ENCODE measurements around the gene PTPRN2. TPM values are rescaled to one million over a fixed set of nuclear protein-coding genes. Genes with fewer than 3 reads are reported as not detected.

The PTPRN2 gene
- polyA plus RNA-seq, 1 experiment, result 0.31 TPM

- Histone ChIP-seq H3K36me3 (ENCODE audit: control insufficient read depth, insufficient read depth, low read length) (no peaks in the 10 kb centered on the region), H3K4me3 (ENCODE audit: low read depth, low read length) (no peak overlapping the region), H3K27me3 (ENCODE audit: control insufficient read depth, insufficient read depth, low read length) (no peaks in the 10 kb centered on the region)
- POLR2A ChIA-PET, result no interaction called here
- CTCF ChIA-PET, result no interaction called here
- no peak for DNase-seq (ENCODE audit: low read depth)
- no peak for TF ChIP-seq CTCF (IDR thresholded peaks at IDR 0.05; ENCODE audit: insufficient read depth, low read depth, low read length)
Observed at GRCh38 chr7:158270106-158270775, 317.4 kb downstream of the PTPRN2 start.

DNA sequence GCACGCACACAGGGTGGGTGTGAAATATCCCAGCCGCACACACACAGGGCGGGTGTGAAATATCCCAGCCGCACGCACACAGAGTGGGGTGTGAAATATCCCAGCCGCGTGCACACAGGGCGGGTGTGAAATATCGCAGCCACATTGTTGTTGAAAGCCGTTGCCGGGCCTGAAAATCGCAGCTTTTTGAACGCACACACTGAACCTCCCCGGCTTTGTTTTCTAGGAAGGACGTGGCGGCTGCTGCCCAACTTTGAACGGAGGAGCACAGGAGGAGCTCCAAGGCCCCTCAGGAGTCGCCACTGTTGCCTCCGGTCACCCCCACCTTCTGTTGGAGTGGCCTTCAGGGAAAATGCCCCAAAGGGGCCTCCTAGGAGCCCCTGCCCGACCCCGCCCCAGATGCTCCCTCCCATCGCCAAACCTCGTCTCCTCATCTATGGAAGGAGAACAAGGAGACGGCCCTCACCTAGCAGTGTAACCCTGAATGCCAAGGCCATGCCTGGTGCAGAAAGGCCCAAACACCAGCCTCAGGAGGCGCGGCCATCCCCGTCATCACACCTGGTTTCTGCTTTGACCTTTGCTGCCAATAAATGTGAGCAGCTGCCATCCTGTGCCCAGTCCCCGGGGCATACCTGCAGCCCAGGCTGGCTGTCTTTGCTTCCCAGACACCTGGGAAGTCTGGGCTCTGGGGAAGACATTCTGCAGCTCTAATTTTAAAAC is 318.6 kb downstream of the PTPRN2 start:
- POLR2A ChIA-PET, result no interaction called here
- no peak overlapping the region for H3K4me3 ChIP-seq (ENCODE audit: low read depth, low read length)
- no peak for DNase-seq (ENCODE audit: low read depth)
- no peaks in the 10 kb centered on the region for H3K27me3 ChIP-seq (ENCODE audit: control insufficient read depth, insufficient read depth, low read length)
- no peaks in the 10 kb centered on the region for H3K36me3 ChIP-seq (ENCODE audit: control insufficient read depth, insufficient read depth, low read length)
- TF ChIP-seq CTCF (IDR thresholded peaks at IDR 0.05; ENCODE audit: insufficient read depth, low read depth, low read length), result no peak
- CTCF ChIA-PET, result interaction anchor here (0.6 kb wide), 1 partner anchor 767 kb away, joined by 3 read pairs; no protein-coding TSS in a partner anchor

- H3K4me3 ChIP-seq (ENCODE audit: low read depth, low read length), result no peak overlapping the region
Observed at GRCh38 chr7:158267742-158268435, 319.7 kb downstream of the PTPRN2 start.

DNA sequence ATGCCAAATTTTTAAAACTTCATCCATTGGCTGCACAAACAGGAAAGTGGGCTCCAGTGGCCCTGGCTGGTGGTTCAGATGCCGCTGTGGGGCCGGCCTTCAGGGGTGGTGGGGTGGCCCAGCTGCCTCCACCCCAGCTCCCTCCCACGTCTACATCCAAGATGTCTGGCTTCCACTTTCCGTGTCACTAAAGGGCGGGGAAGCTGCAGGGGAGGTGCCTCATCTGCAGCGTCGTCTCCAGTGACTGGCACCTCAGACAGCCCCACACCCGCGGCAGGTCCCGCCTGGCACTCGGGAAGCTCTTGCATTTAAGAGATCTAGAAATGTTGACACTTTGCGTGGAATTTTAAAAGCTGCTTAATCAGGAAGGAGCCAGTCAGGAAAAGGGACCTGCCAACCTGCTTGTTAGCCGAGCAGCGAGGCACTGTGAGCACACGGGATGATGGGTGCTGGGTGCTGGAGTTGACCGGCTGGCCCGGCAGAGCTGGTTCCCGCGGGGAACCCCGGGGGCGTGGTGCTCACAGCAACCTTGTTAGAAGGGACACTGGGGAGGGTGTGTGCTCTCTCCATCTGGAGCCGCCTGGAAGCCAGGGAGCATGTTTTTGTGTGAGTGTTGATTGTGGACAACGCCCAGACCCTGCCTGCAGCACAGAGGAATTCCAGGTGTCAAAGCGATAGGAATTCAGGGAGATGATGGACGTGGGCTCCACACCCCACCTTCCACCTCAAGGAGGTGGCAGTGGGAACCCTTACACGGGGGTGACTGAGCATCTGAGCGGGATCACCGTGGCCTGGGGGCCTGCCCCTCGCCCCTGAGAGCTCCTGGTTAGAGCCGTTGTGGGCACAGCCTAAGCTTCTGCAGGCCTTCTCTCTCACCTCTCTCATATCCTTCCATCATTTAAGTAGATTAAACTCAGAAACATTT is 320.5 kb downstream of the PTPRN2 start:
- no peak overlapping the region for H3K4me3 ChIP-seq (ENCODE audit: low read depth, low read length)
- no peak for DNase-seq (ENCODE audit: low read depth)
- CTCF ChIA-PET, result no interaction called here
- no peaks in the 10 kb centered on the region for H3K27me3 ChIP-seq (ENCODE audit: control insufficient read depth, insufficient read depth, low read length)
- H3K36me3 ChIP-seq (ENCODE audit: control insufficient read depth, insufficient read depth, low read length), result no peaks in the 10 kb centered on the region
- no peak for TF ChIP-seq CTCF (IDR thresholded peaks at IDR 0.05; ENCODE audit: insufficient read depth, low read depth, low read length)
- POLR2A ChIA-PET, result no interaction called here

More at GRCh38 chr7:158267742-158268435, 319.7 kb downstream of the PTPRN2 start:
- DNase-seq (ENCODE audit: low read depth), result no peak
- H3K36me3 ChIP-seq (ENCODE audit: control insufficient read depth, insufficient read depth, low read length), result no peaks in the 10 kb centered on the region
- ChIA-PET POLR2A (no interaction called here), CTCF (no interaction called here)
- no peak for TF ChIP-seq CTCF (IDR thresholded peaks at IDR 0.05; ENCODE audit: insufficient read depth, low read depth, low read length)
- no peaks in the 10 kb centered on the region for H3K27me3 ChIP-seq (ENCODE audit: control insufficient read depth, insufficient read depth, low read length)

Measured in BJ (cell line).